Esophagus (tissue), 2 donors: ENCODE measurements around the gene ATP7A. TPM values are rescaled to one million over a fixed set of nuclear protein-coding genes. Genes with fewer than 3 reads are reported as not detected.

Experiments
- H3K27ac ChIP-seq, 2 donors: one replicate each; pipeline ENCODE4 v1.5.1; 2013; ENCODE audit warnings: low read depth in 2 of 2, mild to moderate bottlenecking in 2 of 2, inconsistent platforms in 1 of 2, low read length in 1 of 2, moderate library complexity in 1 of 2
- H3K27me3 ChIP-seq, 2 donors: one replicate each; pipeline ENCODE4 v1.6.1; 2013; ENCODE audit warnings: low read length in 2 of 2, control low read depth in 1 of 2, mild to moderate bottlenecking in 1 of 2; ENCODE audit not compliant: insufficient read depth in 2 of 2, control insufficient read depth in 1 of 2
- H3K36me3 ChIP-seq, 2 donors: one replicate each; pipeline ENCODE4 v1.6.1; 2013; ENCODE audit warnings: low read length in 1 of 2; ENCODE audit not compliant: control insufficient read depth in 2 of 2, insufficient read depth in 2 of 2
- H3K4me1 ChIP-seq, 2 donors: one replicate each; pipeline ENCODE4 v1.6.1; 2013; ENCODE audit warnings: low read length in 1 of 2; ENCODE audit not compliant: control insufficient read depth in 2 of 2, insufficient read depth in 2 of 2
- H3K4me3 ChIP-seq, 2 donors: one replicate each; pipeline ENCODE4 v1.5.1; 2013; ENCODE audit warnings: low read length in 2 of 2, mild to moderate bottlenecking in 2 of 2, low read depth in 1 of 2, moderate library complexity in 1 of 2
- H3K9me3 ChIP-seq, 2 donors: one replicate each; pipeline ENCODE4 v1.6.1; 2013; ENCODE audit warnings: mild to moderate bottlenecking in 2 of 2, low read depth in 1 of 2, low read length in 1 of 2, moderate library complexity in 1 of 2; ENCODE audit not compliant: control insufficient read depth in 2 of 2, insufficient read depth in 1 of 2
- polyA plus RNA-seq, 2 donors: library from polyadenylated mRNA; stranded (reverse); fragments of 200-250 nt; gene quantifications; one replicate each; pipeline ENCODE4 v1.2.3, GENCODE V29; 2013
- donor health status: healthy with polysubstance abuse.
- donor health status: Bipolar disorder and iron deficiency.

Gene ATP7A
- polyA plus RNA-seq, 2 donors, result 2.1 to 2.7 TPM

GRCh38 chrX:78098108-78098507 lies 187.6 kb downstream of the ATP7A start:
- no peaks in the 10 kb centered on the region for H3K4me1 ChIP-seq
- no peak overlapping the region for H3K4me3 ChIP-seq
- no peaks in the 10 kb centered on the region for H3K36me3 ChIP-seq
- H3K27me3 ChIP-seq, result no peaks in the 10 kb centered on the region
- H3K9me3 ChIP-seq, result no peaks in the 10 kb centered on the region
- H3K27ac ChIP-seq, result no peak overlapping the region

Other genes with a start within 250 kb of the ATP7A start
- 10 to 100 TPM in 1 of 2 donors, 1 to 10 TPM in 1; 7.4 to 12.3 TPM for gene ATRX, start 124.5 kb upstream of the ATP7A start, polyA plus RNA-seq
- 10 to 100 TPM; 12.8 to 17.7 TPM for gene MAGT1, start 15.3 kb upstream of the ATP7A start, polyA plus RNA-seq
- 1,000 to 10,000 TPM in 1 of 2 donors, 100 to 1,000 TPM in 1; 982 to 1,162 TPM for gene COX7B, start 11.2 kb upstream of the ATP7A start, polyA plus RNA-seq
- not detected for gene PGAM4, start 58.9 kb downstream of the ATP7A start, polyA plus RNA-seq
- gene PGK1, start 193.6 kb downstream of the ATP7A start, polyA plus RNA-seq, result 100 to 1,000 TPM in 1 of 2 donors, 10 to 100 TPM in 1; 86.0 to 238 TPM
- gene TAF9B, start 229.0 kb downstream of the ATP7A start, polyA plus RNA-seq, result 10 to 100 TPM; 10.6 to 10.9 TPM